NCI-H2196 treated with DMSO at 0.1 percent for 48 hours (cell line): Measurements from ENCODE around the gene CHST8.

Source experiments
- DNase-seq: peaks from one replicate; lab custom pipeline; 2025; ENCODE audit not compliant: unreplicated experiment; lab: John Stamatoyannopoulos, UW

The CHST8 gene

DNA sequence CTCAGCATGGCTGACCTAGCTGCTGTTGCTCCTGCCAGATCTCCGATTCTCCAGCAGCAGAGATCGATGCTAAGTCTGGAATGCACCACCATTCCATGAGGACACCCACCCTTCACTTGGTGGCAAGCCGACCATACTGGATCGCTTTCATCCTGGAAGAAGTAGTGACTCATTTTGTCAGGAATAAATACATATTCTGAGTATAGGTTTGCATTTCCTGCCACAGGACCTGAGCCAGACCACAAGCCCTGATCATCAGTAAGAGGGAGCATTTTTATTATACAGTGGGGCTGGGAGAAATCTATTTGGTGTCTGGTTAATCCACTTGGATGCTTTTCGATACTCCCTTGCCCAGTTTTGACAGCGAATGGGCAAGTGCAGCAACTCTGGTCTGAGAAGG, 164.0 kb downstream of the CHST8 start:
- no peak for DNase-seq

DNA sequence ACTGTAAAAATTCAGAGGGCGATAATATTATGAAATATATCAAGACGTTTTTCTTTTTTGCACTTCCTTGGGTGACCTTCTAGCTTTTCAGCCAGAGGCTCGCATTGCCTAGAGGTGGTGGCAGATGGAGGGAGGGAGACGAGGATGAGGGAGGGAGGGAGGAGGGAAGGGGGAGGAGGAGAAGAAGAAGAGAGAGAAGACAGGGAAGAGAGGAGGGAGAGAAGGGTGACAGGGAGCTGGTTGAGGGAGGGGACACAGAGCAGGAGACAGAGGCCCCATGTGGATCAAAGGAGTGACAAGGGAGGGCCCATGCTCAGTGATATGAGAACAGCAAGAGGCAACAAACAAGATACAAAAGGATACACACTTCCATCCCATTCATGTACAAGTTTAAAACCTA, 166.9 kb downstream of the CHST8 start:
- DNase-seq = no peak

DNA sequence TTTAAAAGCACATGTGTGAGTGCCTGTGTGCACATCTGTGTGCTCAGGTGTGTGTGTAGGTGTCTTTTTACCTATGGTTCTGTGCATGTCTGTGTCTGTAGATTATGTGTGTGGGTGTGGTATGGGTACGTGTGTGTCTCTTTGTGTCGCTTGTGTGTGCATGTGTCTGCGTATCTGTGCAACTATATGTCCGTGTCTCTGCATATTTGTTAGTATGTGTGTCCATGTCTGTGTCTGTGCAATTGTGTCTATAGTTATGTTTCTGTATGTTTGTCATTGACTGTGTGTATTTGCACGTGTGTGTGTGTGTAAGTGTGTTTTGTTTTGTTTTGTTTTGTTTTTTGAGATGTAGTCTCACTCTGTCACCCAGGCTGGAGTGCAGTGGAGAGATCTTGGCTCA, 167.6 kb downstream of the CHST8 start:
- no peak for DNase-seq

DNA sequence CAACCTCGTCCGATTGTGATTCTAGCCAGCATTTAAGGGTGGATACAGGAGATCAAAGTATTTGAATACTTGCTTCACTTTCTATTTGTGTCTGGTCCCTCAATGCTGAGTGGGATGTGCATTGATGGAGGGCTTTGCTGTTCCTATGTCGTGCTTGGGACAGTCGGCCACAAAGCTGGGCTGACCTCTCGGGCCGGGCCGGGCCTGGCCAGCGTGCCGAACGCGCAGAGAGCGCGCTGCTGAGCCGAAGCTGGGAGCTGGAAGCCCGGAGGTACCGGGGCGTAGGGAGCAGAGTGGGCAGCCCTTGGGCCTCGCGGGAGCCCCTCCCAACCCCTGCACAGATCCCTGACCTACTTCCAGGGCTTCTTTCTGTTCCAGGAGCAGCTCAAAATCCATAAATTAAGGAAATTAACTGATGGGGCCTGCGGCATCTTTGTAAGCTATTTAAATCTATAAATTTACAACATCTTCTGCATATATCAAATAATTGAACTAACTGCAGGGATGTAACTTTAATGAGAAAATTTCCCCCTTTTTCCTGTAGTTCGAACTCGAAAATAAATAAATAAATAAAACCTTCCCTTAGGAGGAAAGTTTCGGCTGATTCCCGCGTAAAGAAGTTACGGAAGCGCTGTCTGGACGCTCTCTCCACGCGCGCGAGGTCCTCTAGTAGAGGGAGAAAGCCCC, 173.1 kb downstream of the CHST8 start:
- DNase-seq = no peak

DNA sequence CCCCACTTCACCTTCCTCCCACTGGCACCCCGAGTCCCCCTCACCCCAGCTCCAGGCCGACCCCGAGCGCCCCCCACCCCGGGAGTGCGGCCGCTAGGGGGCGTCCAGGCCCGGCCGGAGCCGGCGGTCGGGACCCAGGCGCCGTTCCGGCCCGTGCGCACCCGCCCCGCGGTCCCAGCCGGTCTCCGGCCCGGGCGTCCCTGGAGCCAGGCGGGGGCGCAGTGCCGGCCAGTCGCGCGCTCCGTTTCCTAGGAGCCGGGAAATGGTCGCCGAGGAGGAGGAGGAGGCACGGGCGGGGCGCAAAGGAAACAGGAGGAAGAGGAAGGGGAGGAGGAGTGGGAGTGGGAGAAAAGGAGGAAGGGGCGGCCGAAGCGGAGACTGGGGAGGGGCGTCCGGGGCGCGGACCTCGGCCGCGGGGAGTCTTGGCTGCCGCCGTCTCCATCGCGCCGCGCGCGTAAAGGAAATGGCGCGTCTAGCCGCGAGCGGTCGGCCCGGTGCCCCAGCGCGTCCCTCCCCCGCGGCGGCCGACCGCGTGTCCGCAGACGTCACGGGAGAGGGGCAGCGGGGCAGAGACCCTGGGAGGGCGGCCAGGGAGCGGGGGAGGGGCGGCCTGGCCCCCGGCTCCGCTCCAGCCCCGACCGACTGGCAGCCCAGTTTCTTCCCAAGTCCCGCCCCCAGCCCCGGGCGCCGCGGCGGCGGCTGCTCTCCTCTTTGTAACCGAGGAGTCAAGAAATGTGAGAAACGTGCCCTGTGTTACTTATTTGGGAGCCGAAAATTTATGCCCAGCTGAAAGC, 173.8 kb downstream of the CHST8 start:
- DNase-seq = peak; percentile 72

DNA sequence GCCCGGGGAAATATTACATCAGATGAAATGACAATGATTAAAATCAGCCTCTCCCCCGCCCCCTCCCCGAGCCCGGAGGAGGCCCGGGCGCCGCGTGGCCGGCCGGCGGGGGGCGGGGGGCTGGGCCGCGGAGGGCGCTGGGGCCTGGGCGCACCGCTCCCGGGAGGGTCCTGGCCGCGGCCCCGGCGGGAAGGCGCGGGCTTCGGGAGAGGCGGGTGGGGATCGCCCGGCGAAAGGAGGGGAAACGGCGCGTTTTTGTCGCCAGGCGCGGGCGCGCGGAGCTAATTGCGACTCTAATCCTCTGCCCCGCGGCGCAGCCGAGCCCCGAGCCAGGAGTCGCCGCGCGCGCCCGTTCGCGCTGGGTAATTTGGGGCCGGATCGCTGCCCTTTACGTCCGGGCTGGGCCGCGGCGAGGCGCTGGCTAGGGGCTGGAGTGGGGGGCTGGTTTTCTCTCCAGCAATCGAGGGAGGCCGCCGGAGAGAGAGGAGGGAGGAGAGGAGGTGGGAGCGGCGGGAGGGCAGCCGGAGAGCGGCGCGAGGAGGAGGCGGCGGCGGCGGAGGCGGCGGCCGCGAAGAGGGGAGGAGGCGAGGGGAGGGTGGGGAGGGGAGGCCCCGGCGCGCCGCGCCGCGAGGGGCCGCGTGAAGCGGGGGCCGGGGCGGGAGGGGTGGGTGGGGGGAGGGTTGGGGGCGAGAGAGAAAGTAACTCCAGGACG, 174.6 kb downstream of the CHST8 start, which contains the start of gene KCTD15:
KCTD15 (plus strand) TSS at position 707 of the 712 bp plus-strand sequence. CDS start 3,585 bp downstream, outside the sequence.
- DNase-seq = no peak

DNA sequence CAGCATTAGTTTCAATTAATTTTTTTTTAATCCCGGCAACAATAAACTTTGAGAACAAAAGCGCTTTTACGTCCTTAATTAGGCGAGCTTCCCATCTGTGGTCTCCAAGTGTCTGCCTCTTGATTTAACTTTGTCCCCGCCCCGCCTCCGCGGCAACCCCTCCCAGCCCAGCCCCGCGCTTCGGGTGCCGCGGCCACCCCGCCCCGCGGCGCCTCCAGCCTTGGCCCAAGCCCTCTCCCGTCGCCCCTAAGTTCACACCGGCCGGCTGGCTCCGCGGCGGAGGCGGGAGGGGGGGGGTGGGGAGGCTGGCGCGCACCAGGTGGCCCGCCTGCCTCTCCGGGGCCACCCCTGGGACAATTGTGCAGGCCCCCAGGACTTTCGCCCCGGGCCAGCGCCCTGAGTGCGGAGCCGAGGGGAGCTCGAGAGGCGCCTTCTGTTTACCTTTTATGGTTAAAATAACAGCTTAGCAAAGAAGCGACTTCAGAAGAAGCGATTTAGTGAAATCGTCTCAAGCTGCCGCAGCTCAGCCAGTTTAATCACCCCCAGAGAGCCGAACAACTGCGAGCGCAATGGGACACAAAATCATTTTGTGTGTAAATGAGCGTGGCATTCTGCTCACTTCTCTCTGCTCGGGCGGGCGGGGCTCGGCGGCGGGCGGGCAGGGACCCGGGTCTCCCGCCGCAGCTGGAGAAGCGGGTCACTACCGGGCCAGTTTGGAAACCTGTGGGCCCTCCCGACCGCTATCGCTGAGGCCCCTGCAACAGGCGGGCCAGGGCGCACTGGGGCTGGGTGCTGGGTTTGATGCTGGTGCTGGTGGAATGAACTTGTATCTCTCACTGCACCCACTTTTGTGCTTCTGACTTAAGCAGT, 176.3 kb downstream of the CHST8 start:
- no peak for DNase-seq

DNA sequence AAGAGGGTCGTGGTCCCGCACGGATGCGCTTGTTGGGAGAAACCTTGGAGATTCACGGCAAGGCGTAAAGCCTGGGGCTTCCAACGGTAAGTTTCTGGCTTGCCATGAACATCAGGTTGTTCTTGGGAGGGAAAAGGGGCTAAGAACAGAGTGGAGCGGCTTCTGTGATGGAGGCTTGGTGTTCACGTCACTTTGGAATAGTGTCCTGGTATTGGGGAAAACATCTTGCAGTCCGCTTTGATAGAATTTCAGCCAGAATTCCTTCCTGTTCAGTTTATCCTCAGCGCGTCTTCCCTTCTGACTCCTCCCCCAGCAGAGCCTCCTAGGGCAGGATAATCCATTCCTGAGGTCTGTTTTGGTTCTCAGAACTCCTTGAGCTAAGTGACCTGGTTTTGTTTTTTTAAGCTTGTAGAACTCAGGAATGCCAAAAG, 176.9 kb downstream of the CHST8 start:
- DNase-seq = no peak

DNA sequence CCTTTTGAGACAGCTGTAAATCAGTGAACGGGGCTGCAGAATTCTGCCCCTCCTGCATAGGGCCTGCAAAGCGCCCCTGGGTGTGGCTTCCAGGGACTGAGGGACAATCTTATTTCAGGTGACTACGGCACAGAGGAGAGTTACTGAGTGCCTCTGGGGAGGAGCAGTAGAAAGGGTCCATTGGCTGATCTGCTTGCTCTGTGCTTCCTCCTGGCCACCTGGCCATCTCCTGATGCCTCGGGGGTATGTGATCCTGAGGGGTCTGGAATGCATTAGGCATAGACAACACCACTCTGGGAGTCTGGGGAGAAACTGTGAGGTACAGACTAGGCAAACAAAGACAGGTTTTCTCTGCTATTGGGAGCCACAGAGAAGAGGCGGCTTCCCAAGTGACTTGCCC, 177.7 kb downstream of the CHST8 start:
- DNase-seq = no peak

DNA sequence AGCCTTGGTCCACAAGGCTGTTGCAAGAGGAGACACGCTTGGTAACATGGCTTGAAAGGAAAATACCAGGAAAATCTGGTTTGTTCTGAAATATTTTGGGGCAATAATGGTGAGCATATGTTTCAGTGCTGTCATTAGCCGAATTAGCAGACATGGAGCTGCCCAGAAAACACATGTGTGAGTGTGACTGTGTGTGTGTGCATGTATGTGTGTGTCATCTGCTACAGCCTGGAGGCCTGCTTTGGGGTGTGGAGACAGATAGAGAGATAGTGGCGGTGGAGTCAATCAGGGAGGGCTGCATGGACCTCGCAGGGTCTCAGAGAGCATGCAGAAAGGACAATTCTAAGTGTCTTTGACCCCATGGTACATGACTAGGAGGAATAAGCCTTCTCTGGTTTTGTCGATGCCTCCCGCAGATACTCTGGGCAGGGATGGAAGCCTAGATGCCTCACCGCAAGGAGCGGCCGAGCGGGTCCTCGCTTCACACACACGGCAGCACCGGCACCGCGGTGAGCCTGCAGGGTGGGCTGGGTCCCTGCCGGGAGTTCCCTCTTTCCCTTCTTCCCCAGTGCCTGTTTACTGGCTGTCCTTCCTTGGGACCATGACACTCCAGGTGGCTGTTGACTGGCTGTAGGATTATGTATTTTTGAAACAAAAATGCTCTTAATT, 178.4 kb downstream of the CHST8 start:
- DNase-seq = no peak

DNA sequence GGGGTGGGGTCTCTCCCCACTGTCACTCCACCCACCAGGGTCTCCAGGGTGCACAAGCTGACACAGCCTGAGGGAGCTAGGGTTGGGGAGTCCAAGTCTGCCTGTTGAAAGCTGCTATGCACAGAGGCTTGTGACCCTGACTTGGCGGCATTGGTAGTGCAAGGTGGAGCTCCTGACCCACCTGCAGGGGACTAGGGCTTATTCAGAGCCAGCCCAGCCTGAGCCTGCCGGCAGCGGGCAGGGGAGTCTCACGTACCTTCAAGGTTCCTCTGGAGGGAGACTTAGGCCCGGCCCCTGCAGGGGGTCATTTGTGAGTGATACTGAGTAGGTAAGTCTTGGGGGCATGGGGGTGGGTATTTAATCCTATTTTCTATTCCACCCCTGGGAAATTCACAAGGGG, 179.7 kb downstream of the CHST8 start:
- no peak for DNase-seq

DNA sequence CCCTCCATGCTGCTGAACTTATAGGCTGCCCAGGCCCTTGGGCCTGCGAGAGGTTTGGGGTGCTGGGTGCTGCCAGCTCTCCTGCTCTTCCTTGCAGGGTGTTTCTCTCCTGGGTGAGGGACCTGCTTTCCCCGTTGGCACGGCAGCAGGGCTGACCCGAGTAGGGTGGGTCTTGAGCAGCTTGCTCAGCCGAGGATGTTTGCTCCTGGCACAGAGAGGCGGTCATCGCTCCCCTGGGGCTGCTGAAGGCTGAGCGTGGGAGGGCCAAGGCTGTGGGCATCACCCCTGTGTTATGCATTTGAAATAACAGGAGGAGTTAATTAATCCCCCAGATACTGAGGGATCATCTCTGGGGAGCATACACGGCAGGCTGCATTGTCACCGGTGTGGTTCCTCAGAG, 180.2 kb downstream of the CHST8 start:
- DNase-seq = no peak

DNA sequence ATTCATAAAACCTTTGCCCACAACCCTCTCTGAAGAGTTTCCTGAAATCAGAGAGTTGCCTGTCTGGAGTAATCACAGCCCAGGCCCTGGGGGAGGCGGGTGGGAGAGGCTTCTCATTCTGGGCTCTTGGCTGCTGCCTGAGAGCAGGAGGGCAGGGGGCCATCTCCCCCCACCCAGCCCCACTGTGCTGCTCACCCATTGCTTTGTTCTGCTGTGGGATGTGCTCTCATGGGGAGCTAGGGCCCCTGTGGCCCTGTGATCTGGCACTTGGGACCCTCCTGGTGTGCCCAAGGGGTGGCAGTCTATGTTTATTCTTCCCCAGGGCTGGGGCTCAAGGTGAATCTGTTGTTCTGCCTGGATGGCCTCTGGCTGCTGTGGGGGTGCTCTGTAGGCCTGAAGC, 181.0 kb downstream of the CHST8 start:
- DNase-seq = no peak

DNA sequence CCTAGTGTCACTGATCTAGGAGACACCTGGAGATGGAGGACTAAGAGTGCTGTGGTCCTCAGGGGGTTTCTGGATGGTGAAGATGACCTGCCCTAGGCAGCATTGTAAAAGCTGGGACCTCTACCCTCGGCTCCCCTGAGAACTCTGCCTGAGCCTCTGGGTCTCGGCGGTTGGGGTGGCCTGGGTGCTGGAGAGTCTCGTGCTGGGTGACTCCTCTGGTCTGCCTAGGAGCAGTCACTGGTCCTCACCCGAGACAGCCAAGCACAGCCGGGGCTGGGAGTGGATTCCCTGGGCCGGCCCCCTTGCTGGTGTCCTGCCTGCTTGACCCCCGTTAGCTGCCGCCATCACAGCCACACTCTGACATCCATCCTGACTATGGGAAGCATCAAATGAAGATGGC, 181.6 kb downstream of the CHST8 start:
- DNase-seq = no peak

DNA sequence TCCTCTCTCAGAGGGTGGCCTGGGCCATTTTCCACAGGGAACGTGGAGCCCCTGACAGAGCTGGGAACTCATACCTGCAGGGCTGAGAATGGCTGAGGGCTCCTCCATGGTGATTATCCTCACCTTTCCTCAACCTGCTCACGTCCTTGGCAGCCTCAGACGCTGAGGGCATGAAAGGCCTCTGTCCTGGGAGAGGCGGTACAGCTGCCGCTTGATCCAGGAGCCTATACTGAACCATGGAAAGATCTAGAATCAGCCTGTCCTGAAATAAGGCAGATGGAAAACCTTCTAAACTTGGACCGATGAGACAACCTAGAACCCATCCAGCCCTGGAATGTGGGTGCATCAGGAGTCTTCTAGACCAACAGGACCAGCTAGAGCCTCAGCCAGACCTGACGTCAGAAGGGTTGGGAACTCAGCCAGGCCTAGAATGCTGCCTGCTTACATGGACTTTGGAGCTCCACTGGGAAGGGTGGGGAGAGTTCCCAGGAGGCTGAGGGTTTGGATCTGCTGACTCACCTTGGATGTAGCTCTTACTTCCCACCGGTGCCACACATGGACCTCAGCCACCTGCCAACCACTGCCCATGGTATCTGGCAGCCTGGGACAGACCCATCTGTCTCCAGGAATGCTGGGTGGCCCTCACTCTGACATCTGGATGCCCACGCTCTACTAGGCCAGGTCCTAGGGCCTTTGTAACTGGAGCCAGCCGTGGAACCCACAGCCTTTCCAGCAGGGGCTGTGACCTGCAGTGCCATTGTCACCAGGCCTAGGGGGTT, 182.5 kb downstream of the CHST8 start:
- DNase-seq = no peak

DNA sequence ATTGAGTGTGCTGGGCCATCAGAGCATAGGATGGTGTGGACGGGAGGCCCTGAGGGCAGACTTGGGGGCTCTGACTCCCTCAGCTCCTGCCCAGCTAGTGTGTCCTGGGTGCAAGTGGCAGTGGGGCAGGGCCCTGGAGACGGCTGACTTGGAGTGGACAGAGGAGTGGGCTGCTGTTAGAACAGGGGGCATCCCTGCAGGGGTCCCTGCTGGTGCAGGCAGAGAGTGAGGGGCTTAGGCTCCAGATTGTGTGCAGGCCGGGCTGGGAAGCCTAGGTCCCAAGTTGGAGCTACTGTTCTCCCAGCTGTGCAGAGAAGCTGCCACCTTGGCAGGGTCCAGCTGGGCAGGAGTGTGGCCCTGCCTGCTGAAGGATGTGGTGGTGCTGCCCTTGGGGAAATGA, 183.6 kb downstream of the CHST8 start:
- DNase-seq = no peak

DNA sequence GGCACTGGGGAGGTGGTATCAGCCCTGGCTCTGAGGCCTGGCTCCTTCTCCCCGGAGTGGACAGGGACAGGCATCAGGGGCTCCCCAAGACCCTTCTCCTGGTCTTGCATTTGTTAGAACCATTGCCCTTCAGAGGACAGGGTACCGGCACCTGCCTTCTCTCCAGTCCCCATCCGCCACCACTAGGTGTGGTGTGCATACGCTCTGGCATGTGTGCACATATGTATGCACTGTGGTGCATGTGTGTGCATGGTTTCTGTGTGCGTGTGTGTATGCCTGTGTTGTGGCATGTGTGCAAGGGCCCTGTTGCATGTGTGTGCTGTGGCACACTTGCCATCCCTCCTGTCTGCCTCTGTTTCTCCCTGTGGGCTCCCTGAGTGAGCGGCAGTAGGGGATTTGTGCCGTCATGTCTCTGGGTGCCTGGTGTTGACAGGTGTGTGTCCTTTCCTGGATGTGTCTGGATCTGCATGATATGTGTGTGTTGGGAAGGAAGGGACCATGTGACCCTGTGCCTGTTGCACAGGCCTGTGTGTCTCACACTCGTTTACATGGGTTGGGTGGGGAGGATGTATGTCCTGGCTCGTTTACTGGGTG, 184.2 kb downstream of the CHST8 start:
- no peak for DNase-seq

DNA sequence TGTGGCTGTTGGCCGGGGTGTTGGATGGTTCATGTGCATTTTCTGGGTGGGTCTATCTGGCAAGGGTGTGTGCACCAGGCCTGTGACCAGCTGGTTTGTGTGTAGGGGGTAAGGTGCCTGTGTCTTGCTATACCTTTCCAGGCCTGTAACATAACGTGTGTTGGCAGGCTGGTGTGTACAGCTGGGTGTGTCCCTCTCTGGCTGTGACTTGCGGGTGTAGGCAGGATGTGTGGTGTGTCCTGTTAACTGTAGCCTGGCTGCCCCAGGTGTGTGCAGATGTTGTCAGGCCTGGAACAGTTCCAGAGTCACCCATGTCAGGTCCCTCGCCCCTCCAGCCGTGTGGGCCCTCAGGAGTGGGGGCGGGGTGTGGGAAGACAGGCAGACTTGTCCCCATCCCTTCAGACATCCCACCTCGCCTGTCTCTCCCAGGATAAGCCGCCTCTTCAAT, 184.7 kb downstream of the CHST8 start:
- DNase-seq = no peak

DNA sequence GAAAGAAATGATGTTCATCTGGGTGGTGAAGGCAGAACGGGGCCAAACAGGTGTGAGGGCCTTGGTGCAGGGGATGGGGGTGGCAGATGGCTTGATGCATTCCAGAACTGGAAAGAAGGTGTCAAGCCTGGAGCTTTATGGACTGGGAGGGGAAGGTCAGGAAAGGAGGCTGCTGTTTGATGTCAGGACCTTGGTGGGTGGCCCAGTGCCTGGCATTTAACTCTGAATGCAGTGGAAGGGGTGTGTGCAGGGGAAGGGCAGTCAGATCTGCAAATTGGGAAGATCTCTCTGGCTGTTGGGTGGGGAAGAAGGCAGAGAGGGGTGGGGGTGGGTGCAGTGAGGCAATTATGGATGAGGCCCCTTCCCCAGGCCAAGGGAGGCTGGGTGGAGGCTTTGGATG, 186.6 kb downstream of the CHST8 start:
- no peak for DNase-seq
